ENCODE data around the gene SCN9A. TPM values are rescaled to one million over a fixed set of nuclear protein-coding genes. Genes with fewer than 3 reads are reported as not detected.

SCN9A gene
- total RNA-seq, 2 experiments from 2014 or later: 0.14 to 0.17 TPM

DNA sequence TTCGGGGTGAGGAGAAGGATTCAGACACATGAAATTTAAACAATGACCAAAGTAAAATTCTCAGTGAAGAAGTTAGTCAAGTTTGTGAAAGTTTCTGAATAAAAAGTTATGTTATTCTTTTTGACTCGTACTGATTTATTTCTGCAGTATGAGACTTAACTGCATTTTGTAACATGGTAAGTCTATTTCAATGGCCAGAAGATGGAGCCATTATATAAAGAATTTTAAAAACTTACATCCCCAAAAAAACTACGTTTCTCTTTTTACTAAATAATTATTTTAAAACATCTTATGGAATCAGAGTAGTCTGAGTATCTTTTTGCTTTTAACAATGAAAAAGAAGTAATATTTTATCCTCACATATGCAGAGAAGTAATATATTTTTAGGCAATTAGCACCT is 196.5 kb downstream of the SCN9A start:
- POLR2A ChIA-PET: no interaction called here

DNA sequence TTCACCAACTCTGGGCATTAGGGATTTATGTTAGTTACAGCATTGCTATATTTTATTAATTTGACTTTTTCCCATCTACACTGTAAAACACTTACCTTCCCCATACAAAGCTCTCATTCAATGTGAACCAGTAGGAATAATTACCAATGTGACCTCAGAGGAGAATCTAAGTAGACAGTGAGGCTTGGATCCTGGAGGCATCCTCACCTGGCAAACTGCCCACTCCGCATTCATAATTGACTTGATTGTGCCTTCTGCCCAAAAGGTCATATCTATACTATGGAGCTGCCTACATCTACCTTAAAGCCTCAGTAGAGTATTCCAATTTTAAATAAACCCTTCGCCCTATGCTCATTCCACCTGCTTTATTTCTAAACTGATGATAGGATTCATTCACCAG is 202.5 kb downstream of the SCN9A start:
- Histone ChIP-seq H3K27ac (ENCODE audit: low read depth in 1 of 2, low read length in 2 of 2) (no peak overlapping the region), H3K9me3 (ENCODE audit: control insufficient read depth in 1 of 2, insufficient read depth in 1 of 2, low read length in 2 of 2) (no peaks in the 10 kb centered on the region), H3K36me3 (ENCODE audit: insufficient read depth, low read length) (no peaks in the 10 kb centered on the region), H3K4me3 (ENCODE audit: low read length) (no peak overlapping the region), H3K27me3 (ENCODE audit: control insufficient read depth in 1 of 2, insufficient read depth in 2 of 2, low read length in 2 of 2) (no peaks in the 10 kb centered on the region), H3K4me1 (ENCODE audit: insufficient read depth, low read length) (no peaks in the 10 kb centered on the region)
- CTCF ChIA-PET: no interaction called here
- POLR2A ChIA-PET: no interaction called here
- Mint-ChIP-seq H3K9me3 (no peaks in the 10 kb centered on the region), H3K27me3 (no peaks in the 10 kb centered on the region), H3K4me3 (no peak overlapping the region), H3K27ac (no peak overlapping the region), H3K36me3 (ENCODE audit: low read depth) (no peaks in the 10 kb centered on the region), H3K4me1 (ENCODE audit: low read depth) (no peaks in the 10 kb centered on the region)
- TF ChIP-seq, protein P1, sequence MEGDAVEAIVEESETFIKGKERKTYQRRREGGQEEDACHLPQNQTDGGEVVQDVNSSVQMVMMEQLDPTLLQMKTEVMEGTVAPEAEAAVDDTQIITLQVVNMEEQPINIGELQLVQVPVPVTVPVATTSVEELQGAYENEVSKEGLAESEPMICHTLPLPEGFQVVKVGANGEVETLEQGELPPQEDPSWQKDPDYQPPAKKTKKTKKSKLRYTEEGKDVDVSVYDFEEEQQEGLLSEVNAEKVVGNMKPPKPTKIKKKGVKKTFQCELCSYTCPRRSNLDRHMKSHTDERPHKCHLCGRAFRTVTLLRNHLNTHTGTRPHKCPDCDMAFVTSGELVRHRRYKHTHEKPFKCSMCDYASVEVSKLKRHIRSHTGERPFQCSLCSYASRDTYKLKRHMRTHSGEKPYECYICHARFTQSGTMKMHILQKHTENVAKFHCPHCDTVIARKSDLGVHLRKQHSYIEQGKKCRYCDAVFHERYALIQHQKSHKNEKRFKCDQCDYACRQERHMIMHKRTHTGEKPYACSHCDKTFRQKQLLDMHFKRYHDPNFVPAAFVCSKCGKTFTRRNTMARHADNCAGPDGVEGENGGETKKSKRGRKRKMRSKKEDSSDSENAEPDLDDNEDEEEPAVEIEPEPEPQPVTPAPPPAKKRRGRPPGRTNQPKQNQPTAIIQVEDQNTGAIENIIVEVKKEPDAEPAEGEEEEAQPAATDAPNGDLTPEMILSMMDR (IDR thresholded peaks at IDR 0.05): no peak
- no peak for DNase-seq
- ATAC-seq (ENCODE audit: poor library complexity): no peak
- intact Hi-C loops (cut with DNase I, micrococcal nuclease): no loop called here

More for the DNA sequence above, 196.5 kb downstream of the SCN9A start:
- TF ChIP-seq, protein P1 (IDR thresholded peaks at IDR 0.05): no peak
- Mint-ChIP-seq H3K9me3 (no peaks in the 10 kb centered on the region), H3K36me3 (ENCODE audit: low read depth) (no peaks in the 10 kb centered on the region), H3K4me3 (no peak overlapping the region), H3K4me1 (ENCODE audit: low read depth) (no peaks in the 10 kb centered on the region), H3K27me3 (peaks cover 10% of the 10 kb centered on the region), H3K27ac (no peak overlapping the region)
- Histone ChIP-seq H3K36me3 (ENCODE audit: insufficient read depth, low read length) (no peaks in the 10 kb centered on the region), H3K27me3 (ENCODE audit: control insufficient read depth in 1 of 2, insufficient read depth in 2 of 2, low read length in 2 of 2) (no peaks in the 10 kb centered on the region), H3K4me1 (ENCODE audit: insufficient read depth, low read length) (no peaks in the 10 kb centered on the region), H3K4me3 (ENCODE audit: low read length) (no peak overlapping the region), H3K9me3 (ENCODE audit: control insufficient read depth in 1 of 2, insufficient read depth in 1 of 2, low read length in 2 of 2) (no peaks in the 10 kb centered on the region), H3K27ac (ENCODE audit: low read depth in 1 of 2, low read length in 2 of 2) (no peak overlapping the region)
- DNase-seq: no peak
- intact Hi-C loops (cut with DNase I, micrococcal nuclease): no loop called here
- no peak for ATAC-seq (ENCODE audit: poor library complexity)
- CTCF ChIA-PET: no interaction called here

DNA sequence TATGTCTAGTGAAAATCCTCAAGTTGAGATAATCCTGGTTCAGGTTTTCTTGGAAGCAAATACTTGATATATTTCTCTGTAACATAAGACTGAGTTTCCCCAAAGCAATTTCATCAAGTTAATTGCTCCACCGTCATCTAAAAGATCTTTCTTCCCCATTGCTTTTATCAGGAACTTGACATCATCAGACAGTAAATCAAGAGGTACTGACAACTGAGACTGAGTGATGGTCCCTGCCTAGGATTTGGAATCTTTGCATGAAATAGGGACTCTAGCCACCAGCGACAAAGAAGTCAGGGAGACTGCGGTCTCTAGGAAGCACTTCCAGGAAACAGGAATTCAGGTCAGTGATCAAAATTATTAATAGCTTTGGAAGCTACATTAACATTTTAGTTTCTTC is 204.5 kb downstream of the SCN9A start:
- ChIA-PET CTCF (interaction anchor here (1.6 kb wide), 1 partner anchor 19 kb away, joined by 3 read pairs; no protein-coding TSS in a partner anchor), POLR2A (no interaction called here)
- Mint-ChIP-seq H3K27me3 (no peaks in the 10 kb centered on the region), H3K36me3 (ENCODE audit: low read depth) (no peaks in the 10 kb centered on the region), H3K4me1 (ENCODE audit: low read depth) (no peaks in the 10 kb centered on the region), H3K9me3 (no peaks in the 10 kb centered on the region), H3K4me3 (no peak overlapping the region), H3K27ac (no peak overlapping the region)
- no peaks in the 10 kb centered on the region for H3K4me1 ChIP-seq (ENCODE audit: insufficient read depth, low read length)
- no peaks in the 10 kb centered on the region for H3K27me3 ChIP-seq (ENCODE audit: control insufficient read depth in 1 of 2, insufficient read depth in 2 of 2, low read length in 2 of 2)
- H3K9me3 ChIP-seq (ENCODE audit: control insufficient read depth in 1 of 2, insufficient read depth in 1 of 2, low read length in 2 of 2): no peaks in the 10 kb centered on the region
- no peak overlapping the region for H3K27ac ChIP-seq (ENCODE audit: low read depth in 1 of 2, low read length in 2 of 2)
- ATAC-seq (ENCODE audit: poor library complexity) (no peak), DNase-seq (no peak)
- intact Hi-C loops (cut with DNase I, micrococcal nuclease): no loop called here
- H3K4me3 ChIP-seq (ENCODE audit: low read length): no peak overlapping the region
- TF ChIP-seq, protein P1 (IDR thresholded peaks at IDR 0.05): no peak
- H3K36me3 ChIP-seq (ENCODE audit: insufficient read depth, low read length): no peaks in the 10 kb centered on the region

Data from CD4-positive, alpha-beta T cell (primary cell).